PC-3 (cell line): Measurements from ENCODE around the gene TBL1Y. TPM values are rescaled to one million over a fixed set of nuclear protein-coding genes. Genes with fewer than 3 reads are reported as not detected.

Experiments
- ATAC-seq: fragments of 200-7000 bp; cut with Tn5 transposase; 2 replicates; pipeline ENCODE4 v1.9.1; 2020; ENCODE audit warnings: mild to moderate bottlenecking, moderate library complexity
- BruUV-seq: library from RNA; stranded (reverse); fragments of 400-500 nt; replicated peaks from 2 replicates; lab custom pipeline; 2021; lab: Mats Ljungman, UMichigan
- CTCF ChIA-PET: fragments of 300-600 bp; sonication (Branson Sonifier 250); formaldehyde crosslinking; loops from one replicate; lab custom pipeline; 2022; ENCODE audit warnings: antibody characterized with exemption; lab: Charles Lee
- POLR2A ChIA-PET: fragments of 300-600 bp; sonication (Branson Sonifier 250); formaldehyde crosslinking; loops from one replicate; lab custom pipeline; 2022; ENCODE audit warnings: antibody characterized with exemption; ENCODE audit not compliant: unreplicated experiment; lab: Charles Lee
- DNase-seq: peaks from one replicate; pipeline ENCODE4 v3.0.0-alpha.2; 2015
- H2AFZ ChIP-seq: fragments of 300-600 bp; sonication (generic); 2 replicates; pipeline ENCODE4 v1.6.0; 2016; ENCODE audit warnings: antibody characterized with exemption, low read length
- H3F3A ChIP-seq: fragments of 300-600 bp; sonication (generic); one replicate; pipeline ENCODE4 v1.6.0; 2017; ENCODE audit warnings: antibody characterized with exemption, low read length, control low read depth, mild to moderate bottlenecking; ENCODE audit not compliant: unreplicated experiment
- H3K27ac ChIP-seq: fragments of 300-600 bp; sonication (generic); 2 replicates; pipeline ENCODE4 v1.5.1; 2016; ENCODE audit warnings: mild to moderate bottlenecking, low read length
- H3K27me3 ChIP-seq: fragments of 300-600 bp; sonication (generic); 2 replicates; pipeline ENCODE4 v1.6.1; 2016; ENCODE audit warnings: low read length, mixed read lengths
- H3K36me3 ChIP-seq: fragments of 300-600 bp; sonication (generic); 2 replicates; pipeline ENCODE4 v1.6.1; 2016; ENCODE audit warnings: low read depth, mixed run types, low read length, mixed read lengths
- H3K4me1 ChIP-seq: fragments of 300-600 bp; sonication (generic); 2 replicates; pipeline ENCODE4 v1.5.1; 2016; ENCODE audit warnings: low read length; ENCODE audit not compliant: insufficient read depth
- H3K4me2 ChIP-seq: fragments of 300-600 bp; sonication (generic); 2 replicates; pipeline ENCODE4 v1.6.0; 2016; ENCODE audit warnings: low read length
- H3K4me3 ChIP-seq: fragments of 300-600 bp; sonication (generic); 2 replicates; pipeline ENCODE4 v1.5.1; 2016; ENCODE audit warnings: mild to moderate bottlenecking, low read length, mixed read lengths
- H3K79me2 ChIP-seq: fragments of 300-600 bp; sonication (generic); 2 replicates; pipeline ENCODE4 v1.6.1; 2017; ENCODE audit warnings: low read length, mixed read lengths
- H3K9ac ChIP-seq: fragments of 300-600 bp; sonication (generic); 2 replicates; pipeline ENCODE4 v1.6.0; 2016; ENCODE audit warnings: mild to moderate bottlenecking, low read length
- H3K9me2 ChIP-seq: fragments of 300-600 bp; sonication (generic); replicated peaks from 2 replicates; pipeline ENCODE4 v1.6.1; 2016; ENCODE audit warnings: mixed run types, low read length, mixed read lengths
- H3K9me3 ChIP-seq: fragments of 300-600 bp; sonication (generic); 2 replicates; pipeline ENCODE4 v1.6.1; 2016; ENCODE audit warnings: low read length, mixed read lengths
- H4K20me1 ChIP-seq: fragments of 300-600 bp; sonication (generic); 2 replicates; pipeline ENCODE4 v1.6.1; 2016; ENCODE audit warnings: low read length, mixed read lengths
- EZH2 ChIP-seq: fragments of 300-600 bp; sonication (generic); IDR thresholded peaks from one replicate; pipeline ENCODE4 v1.6.1; 2017; ENCODE audit warnings: antibody characterized with exemption, mild to moderate bottlenecking, low read length; ENCODE audit not compliant: unreplicated experiment
- EZH2phosphoT487 ChIP-seq: fragments of 300-600 bp; sonication (generic); IDR thresholded peaks from 2 replicates; pipeline ENCODE4 v1.6.1; 2018; ENCODE audit warnings: mild to moderate bottlenecking, antibody characterized with exemption, low read length, borderline replicate concordance
- intact Hi-C: fragments of 100-400 bp; cut with micrococcal nuclease; formaldehyde crosslinking; loops from 2 replicates; pipeline ENCODE4 v1.9.0; 2023
- total RNA-seq: library from RNA; depleted of rRNA; stranded (reverse); fragments of >200 nt; gene quantifications from 2 replicates; pipeline ENCODE4 v1.2.3, GENCODE V29; 2014
- TF ChIP-seq, protein P1 (sequence below): fragments of 300-600 bp; sonication (generic); conservative IDR thresholded peaks from 2 replicates; pipeline ENCODE4 v1.5.1; 2017; ENCODE audit warnings: antibody characterized with exemption, low read depth, mild to moderate bottlenecking, low read length

Gene TBL1Y
- total RNA-seq, 1 experiment from 2014 or later, result not detected

GRCh38 chrY:7008578-7009355 is 98.3 kb downstream of the TBL1Y start:
- Histone ChIP-seq H2AFZ (no peak overlapping the region), H3K79me2 (no peaks in the 10 kb centered on the region), H4K20me1 (no peaks in the 10 kb centered on the region), H3K9ac (no peak overlapping the region), H3K9me2 (no peaks in the 10 kb centered on the region), H3K4me1 (no peaks in the 10 kb centered on the region), H3K9me3 (no peaks in the 10 kb centered on the region), H3K36me3 (no peaks in the 10 kb centered on the region), H3K27ac (no peak overlapping the region), H3K4me3 (no peak overlapping the region), H3K4me2 (no peak overlapping the region), H3K27me3 (no peaks in the 10 kb centered on the region), H3F3A (no peaks in the 10 kb centered on the region)
- TF ChIP-seq, protein P1, sequence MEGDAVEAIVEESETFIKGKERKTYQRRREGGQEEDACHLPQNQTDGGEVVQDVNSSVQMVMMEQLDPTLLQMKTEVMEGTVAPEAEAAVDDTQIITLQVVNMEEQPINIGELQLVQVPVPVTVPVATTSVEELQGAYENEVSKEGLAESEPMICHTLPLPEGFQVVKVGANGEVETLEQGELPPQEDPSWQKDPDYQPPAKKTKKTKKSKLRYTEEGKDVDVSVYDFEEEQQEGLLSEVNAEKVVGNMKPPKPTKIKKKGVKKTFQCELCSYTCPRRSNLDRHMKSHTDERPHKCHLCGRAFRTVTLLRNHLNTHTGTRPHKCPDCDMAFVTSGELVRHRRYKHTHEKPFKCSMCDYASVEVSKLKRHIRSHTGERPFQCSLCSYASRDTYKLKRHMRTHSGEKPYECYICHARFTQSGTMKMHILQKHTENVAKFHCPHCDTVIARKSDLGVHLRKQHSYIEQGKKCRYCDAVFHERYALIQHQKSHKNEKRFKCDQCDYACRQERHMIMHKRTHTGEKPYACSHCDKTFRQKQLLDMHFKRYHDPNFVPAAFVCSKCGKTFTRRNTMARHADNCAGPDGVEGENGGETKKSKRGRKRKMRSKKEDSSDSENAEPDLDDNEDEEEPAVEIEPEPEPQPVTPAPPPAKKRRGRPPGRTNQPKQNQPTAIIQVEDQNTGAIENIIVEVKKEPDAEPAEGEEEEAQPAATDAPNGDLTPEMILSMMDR, result no peak
- TF ChIP-seq EZH2, result no peak
- TF ChIP-seq EZH2phosphoT487, result no peak
- ATAC-seq (no peak), DNase-seq (no peak)
- intact Hi-C loops, result no loop called here
- BruUV-seq, result no TSS peak
- CTCF ChIA-PET, result no interaction called here
- POLR2A ChIA-PET, result no interaction called here

- Histone ChIP-seq H2AFZ (no peak overlapping the region), H3K79me2 (no peaks in the 10 kb centered on the region), H3K9me2 (no peaks in the 10 kb centered on the region), H3K9ac (no peak overlapping the region), H3K27ac (no peak overlapping the region), H3K4me2 (no peak overlapping the region), H3K27me3 (no peaks in the 10 kb centered on the region), H3K36me3 (no peaks in the 10 kb centered on the region), H3K4me1 (no peaks in the 10 kb centered on the region), H3K4me3 (no peak overlapping the region), H3K9me3 (no peaks in the 10 kb centered on the region), H4K20me1 (no peaks in the 10 kb centered on the region), H3F3A (no peaks in the 10 kb centered on the region)
- intact Hi-C loops, result no loop called here
- ChIA-PET POLR2A (no interaction called here), CTCF (no interaction called here)
- TF ChIP-seq, protein P1, result no peak
- TF ChIP-seq EZH2 (no peak), EZH2phosphoT487 (no peak)
- DNase-seq (no peak), ATAC-seq (no peak)
- no TSS peak for BruUV-seq
These were observed 102.6 kb downstream of the TBL1Y start for GRCh38 chrY:7013051-7013450.

DNA sequence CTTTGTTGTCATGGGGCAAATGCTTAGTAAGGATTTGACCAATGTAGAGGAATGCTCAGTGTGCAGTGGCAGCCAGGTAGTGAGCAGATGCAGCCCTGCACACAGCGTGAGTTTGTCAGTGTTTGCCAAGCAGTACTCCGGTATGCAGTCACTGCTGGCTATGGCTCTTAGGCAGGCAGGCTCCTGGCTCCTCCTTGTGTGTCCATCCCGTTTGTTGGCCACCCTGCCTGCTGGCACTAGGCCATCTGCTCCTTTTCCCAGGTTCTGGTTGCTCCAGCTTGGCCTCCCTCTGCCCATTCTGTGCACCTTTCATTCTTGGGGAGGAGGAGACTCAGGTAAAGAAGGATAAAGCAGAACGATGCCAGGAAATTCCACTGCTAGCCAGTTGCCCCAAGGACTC is 106.0 kb downstream of the TBL1Y start:
- Histone ChIP-seq H3K4me3 (no peak overlapping the region), H3F3A (no peaks in the 10 kb centered on the region), H3K27me3 (no peaks in the 10 kb centered on the region), H2AFZ (no peak overlapping the region), H3K4me2 (no peak overlapping the region), H3K9ac (no peak overlapping the region), H3K9me3 (no peaks in the 10 kb centered on the region), H3K27ac (no peak overlapping the region), H3K9me2 (no peaks in the 10 kb centered on the region), H3K79me2 (no peaks in the 10 kb centered on the region), H4K20me1 (no peaks in the 10 kb centered on the region), H3K36me3 (no peaks in the 10 kb centered on the region), H3K4me1 (no peaks in the 10 kb centered on the region)
- ATAC-seq (no peak), DNase-seq (no peak)
- TF ChIP-seq, protein P1, result no peak
- no peak for TF ChIP-seq EZH2phosphoT487
- no peak for TF ChIP-seq EZH2
- CTCF ChIA-PET, result no interaction called here
- POLR2A ChIA-PET, result no interaction called here
- intact Hi-C loops, result no loop called here
- no TSS peak for BruUV-seq
